Spleen (tissue), 13 donors: Measurements from ENCODE around the gene MAP7D1. TPM values are rescaled to one million over a fixed set of nuclear protein-coding genes. Genes with fewer than 3 reads are reported as not detected.

Experiments used
- DNase-seq: peaks from one replicate; pipeline ENCODE4 v3.0.0-alpha.2; 2020
- H3K27ac ChIP-seq, 8 donors: fragments of 200-600 bp; sonication (generic) in 7 of 8; 1 replicate in 4 of 8; 2 replicates in 4 of 8; pipeline versions ENCODE4 v1.5.0 to v1.8.0; 2016 to 2021; ENCODE audit warnings: inconsistent platforms in 4 of 8, mild to moderate bottlenecking in 4 of 8, moderate library complexity in 1 of 8
- H3K27me3 ChIP-seq, 7 donors: fragments of 200-600 bp; sonication (generic) in 6 of 7; replicated peaks in 1 of 7; 1 replicate in 4 of 7; 2 replicates in 3 of 7; pipeline versions ENCODE4 v1.5.0 to v1.8.0; 2016 to 2021; ENCODE audit warnings: inconsistent platforms in 3 of 7, mild to moderate bottlenecking in 1 of 7
- H3K36me3 ChIP-seq, 6 donors: fragments of 200-600 bp; sonication (generic) in 5 of 6; 1 replicate in 4 of 6; 2 replicates in 2 of 6; pipeline versions ENCODE4 v1.5.0 to v1.8.0; 2016 to 2021; ENCODE audit warnings: inconsistent platforms in 2 of 6
- H3K4me1 ChIP-seq, 6 donors: fragments of 200-600 bp; sonication (generic) in 5 of 6; 1 replicate in 3 of 6; 2 replicates in 3 of 6; pipeline versions ENCODE4 v1.5.0 to v1.8.0; 2016 to 2021; ENCODE audit warnings: inconsistent platforms in 3 of 6
- H3K4me3 ChIP-seq, 8 donors: fragments of 200-600 bp; sonication (generic) in 7 of 8; 1 replicate in 4 of 8; 2 replicates in 4 of 8; pipeline versions ENCODE4 v1.5.0 to v1.8.0; 2016 to 2021; ENCODE audit warnings: inconsistent platforms in 4 of 8, mild to moderate bottlenecking in 4 of 8, moderate library complexity in 2 of 8
- H3K9me3 ChIP-seq, 8 donors: fragments of 200-600 bp; sonication (generic) in 7 of 8; 1 replicate in 4 of 8; 2 replicates in 4 of 8; pipeline versions ENCODE4 v1.5.0 to v1.8.0; 2016 to 2021; ENCODE audit warnings: inconsistent platforms in 4 of 8
- CTCF ChIP-seq, 11 experiments: fragments of 200-600 bp in 7 of 11; fragments of 450-650 bp in 4 of 11; sonication (generic) in 4 of 11; IDR thresholded peaks in 8 of 11; conservative IDR thresholded peaks in 3 of 11; 1 replicate in 7 of 11; 2 replicates in 4 of 11; pipeline versions ENCODE4 v1.4.0 to v1.8.0; 2016 to 2021; ENCODE audit warnings: antibody characterized with exemption in 11 of 11, inconsistent platforms in 4 of 11, mild to moderate bottlenecking in 1 of 11
- POLR2A ChIP-seq, 3 donors: fragments of 450-650 bp; IDR thresholded peaks; one replicate each; pipeline ENCODE4 v1.5.1; 2017; ENCODE audit warnings: antibody characterized with exemption in 3 of 3, mild to moderate bottlenecking in 1 of 3
- POLR2AphosphoS5 ChIP-seq, 3 donors: sonication (generic); formaldehyde crosslinking; IDR thresholded peaks; one replicate each; pipeline ENCODE4 v1.5.1; 2017; ENCODE audit warnings: antibody characterized with exemption in 3 of 3
- WGBS, 5 donors: extraction: QIAGEN DNeasy Blood & Tissue Kit in 3 of 5; methylation state at CpG; one replicate each; pipeline versions ENCODE4 v1.1.5 to v1.1.7; 2013 to 2018; 5-methylcytosine and 5-hydroxymethylcytosine counted together
- intact Hi-C: fragments of 100-400 bp; cut with DNase I; formaldehyde crosslinking; loops from one replicate; pipeline ENCODE4 v1.15.0; 2023; ENCODE audit warnings: low total_unique reads
- long read RNA-seq, 2 donors: transcript quantifications; one replicate each; lab custom pipeline, GENCODE V29; 2026
- polyA plus RNA-seq, 3 donors: library from polyadenylated mRNA; stranded (reverse); fragments of 200-250 nt; gene quantifications; one replicate each; pipeline ENCODE4 v1.2.1, GENCODE V29; 2013
- total RNA-seq, 7 donors: library from RNA; depleted of rRNA in 3 of 7; stranded (reverse); fragments of >200 nt in 3 of 7; fragmentation: NEBNext Ultra II Directional in 4 of 7; extraction: Animal tissue kit (Norgen Biotek cat#: 25700) in 4 of 7; gene quantifications; one replicate each; pipeline versions ENCODE4 v1.1.0 to v1.2.1, GENCODE V29; 2016 to 2021
- donor health status: healthy with polysubstance abuse.
- donor health status: DM: no; HTN: no; CAD: no; lungs with moderate emphysema.
- donor health status: DM: no; HTN: no; CAD: no.
- donor health status: Bipolar disorder and iron deficiency.
- donor health status: healthy.
- donor health status: DM: no; HTN: no; CAD: no.
- donor health status: DM: yes; HTN: yes; CAD: no.

Gene MAP7D1
- total RNA-seq (100 to 1,000 TPM in 3 of 7 donors, 10 to 100 TPM in 4; 72.6 to 116 (median 96.9) TPM), polyA plus RNA-seq (10 to 100 TPM; 30.4 to 62.7 (median 38.0) TPM)
- long read RNA-seq, donor 1, partial matches to known transcripts = 7 of 8 reads
- long read RNA-seq, donor 1, other reads (novel, unspliced or antisense) = 0 of 8 reads
- long read RNA-seq, donor 2 = 0 reads

- no peaks in the 10 kb centered on the region for H3K27me3 ChIP-seq
- DNase-seq = peak; percentile 97
- H3K27ac ChIP-seq = peak within 1 kb of the TSS; percentile 98 to 100 (median 98)
- H3K4me3 ChIP-seq = peak within 1 kb of the TSS; percentile 88 to 98 (median 97)
- no peaks in the 10 kb centered on the region for H3K9me3 ChIP-seq
- peaks cover 58 to 87% (median 75%) of the 10 kb centered on the region in 6 donors for H3K4me1 ChIP-seq
- TF ChIP-seq POLR2AphosphoS5 (IDR thresholded peaks at IDR 0.05) (peak; percentile 94 to 96 (median 95)), POLR2A (IDR thresholded peaks at IDR 0.05) (peak; percentile 56 to 71 (median 58)), CTCF (IDR thresholded peaks at IDR 0.05 in 8 of 11, conservative IDR thresholded peaks at IDR 0.05 in 3 of 11) (no peak)
- 0 to 2% (median 1%) methylated on average over 22 to 88 of the region's 88 CpGs for WGBS, 5 donors
- H3K36me3 ChIP-seq = peaks cover 0 to 14% (median 0%) of the 10 kb centered on the region in 6 donors
- intact Hi-C loops = loop anchor here (10.0 kb wide), 2 partner anchors 69 to 129 kb away; partner anchors contain the start of gene THRAP3
Observed at GRCh38 chr1:36155408-36156328, at the start of gene MAP7D1. TSS of gene MAP7D1 (plus strand) at chr1:36156160. CDS start at chr1:36156418, 258 bp downstream.

- H3K27ac ChIP-seq = no peak overlapping the region
- TF ChIP-seq CTCF (IDR thresholded peaks at IDR 0.05 in 8 of 11, conservative IDR thresholded peaks at IDR 0.05 in 3 of 11) = no peak
- TF ChIP-seq POLR2AphosphoS5 (IDR thresholded peaks at IDR 0.05) = no peak
- DNase-seq = no peak
- intact Hi-C loops = no loop called here
- H3K36me3 ChIP-seq = no peaks in the 10 kb centered on the region
- H3K9me3 ChIP-seq = no peaks in the 10 kb centered on the region
- no peak overlapping the region for H3K4me3 ChIP-seq
- peaks cover 0 to 18% (median 3%) of the 10 kb centered on the region in 6 donors for H3K4me1 ChIP-seq
- H3K27me3 ChIP-seq = no peaks in the 10 kb centered on the region
- 43 to 49% (median 44%) methylated on average over 5 of the region's 5 CpGs for WGBS, 5 donors
Observed at GRCh38 chr1:36106269-36106668, 49.7 kb upstream of the MAP7D1 start.

GRCh38 chr1:36107394-36107793 lies 48.6 kb upstream of the MAP7D1 start:
- intact Hi-C loops = no loop called here

GRCh38 chr1:36108314-36108713 lies 47.6 kb upstream of the MAP7D1 start:
- H3K27ac ChIP-seq = no peak overlapping the region
- peaks cover 0 to 18% (median 3%) of the 10 kb centered on the region in 6 donors for H3K4me1 ChIP-seq
- 82 to 95% (median 86%) methylated on average over 12 to 14 of the region's 14 CpGs for WGBS, 5 donors
- intact Hi-C loops = no loop called here
- TF ChIP-seq CTCF (IDR thresholded peaks at IDR 0.05 in 8 of 11, conservative IDR thresholded peaks at IDR 0.05 in 3 of 11) (no peak), POLR2AphosphoS5 (IDR thresholded peaks at IDR 0.05) (no peak), POLR2A (IDR thresholded peaks at IDR 0.05) (no peak)
- no peaks in the 10 kb centered on the region for H3K9me3 ChIP-seq
- H3K4me3 ChIP-seq = no peak overlapping the region
- no peaks in the 10 kb centered on the region for H3K36me3 ChIP-seq
- H3K27me3 ChIP-seq = no peaks in the 10 kb centered on the region
- no peak for DNase-seq

More at GRCh38 chr1:36107394-36107793, 48.6 kb upstream of the MAP7D1 start:
- Histone ChIP-seq H3K27me3 (no peaks in the 10 kb centered on the region), H3K4me3 (no peak overlapping the region), H3K9me3 (no peaks in the 10 kb centered on the region), H3K27ac (no peak overlapping the region), H3K36me3 (no peaks in the 10 kb centered on the region), H3K4me1 (peaks cover 0 to 18% (median 3%) of the 10 kb centered on the region in 6 donors)
- no peak for TF ChIP-seq POLR2A (IDR thresholded peaks at IDR 0.05)
- no peak for DNase-seq
- 85 to 92% (median 89%) methylated on average over 9 of the region's 9 CpGs for WGBS, 5 donors
